WTC11 (cell line): ENCODE data around the gene PPIG. TPM values are rescaled to one million over a fixed set of nuclear protein-coding genes. Genes with fewer than 3 reads are reported as not detected.
"Not testable (repeated sequence)": the region's sequence is repeated elsewhere in the genome, so short reads cannot be mapped to it uniquely, and the experiment has no call there.

Source experiments
- ATAC-seq: fragments of 200-7000 bp; cut with Tn5 transposase; 2 replicates; pipeline ENCODE4 v1.10.0; 2021; ENCODE audit warnings: mild to moderate bottlenecking, moderate library complexity
- CTCF ChIA-PET: fragments of 300-600 bp; sonication (Branson Sonifier 250); formaldehyde crosslinking; loops from one replicate; lab custom pipeline; 2021; ENCODE audit warnings: antibody characterized with exemption; lab: Charles Lee
- POLR2A ChIA-PET: fragments of 350-600 bp; sonication (Branson Sonifier 250); formaldehyde crosslinking; loops from one replicate; lab custom pipeline; 2021; ENCODE audit warnings: antibody characterized with exemption; lab: Charles Lee
- DNase-seq: peaks from one replicate; pipeline ENCODE4 v3.0.0; 2021; ENCODE audit warnings: low spot score
- H3K27ac Mint-ChIP-seq: 2 replicates; pipeline ENCODE4 v1.8.0; 2021; ENCODE audit warnings: mixed read lengths
- H3K27me3 Mint-ChIP-seq: 2 replicates; pipeline ENCODE4 v1.8.0; 2021; ENCODE audit warnings: low read depth, mild to moderate bottlenecking, moderate library complexity, mixed read lengths
- H3K36me3 Mint-ChIP-seq: 2 replicates; pipeline ENCODE4 v1.8.0; 2021; ENCODE audit warnings: mixed read lengths
- H3K4me1 Mint-ChIP-seq: 2 replicates; pipeline ENCODE4 v1.8.0; 2022; ENCODE audit warnings: mixed read lengths
- H3K4me3 Mint-ChIP-seq: 2 replicates; pipeline ENCODE4 v1.8.0; 2021; ENCODE audit warnings: mild to moderate bottlenecking, moderate library complexity, mixed read lengths
- H3K9me3 Mint-ChIP-seq: 2 replicates; pipeline ENCODE4 v1.8.0; 2021; ENCODE audit warnings: mixed read lengths
- CREM ChIP-seq: sonication (generic); formaldehyde crosslinking; IDR thresholded peaks from 2 replicates; pipeline ENCODE4 v1.8.1; 2022; ENCODE audit warnings: mild to moderate bottlenecking, missing genetic modification reagents, moderate library complexity
- E2F4 ChIP-seq: sonication (generic); formaldehyde crosslinking; IDR thresholded peaks from 2 replicates; pipeline ENCODE4 v1.8.1; 2022; ENCODE audit warnings: low read depth, mild to moderate bottlenecking, moderate library complexity, missing genetic modification reagents, borderline replicate concordance
- FOXP1 ChIP-seq: sonication (generic); formaldehyde crosslinking; IDR thresholded peaks from 2 replicates; pipeline ENCODE4 v1.8.0; 2022; ENCODE audit warnings: missing genetic modification reagents, mild to moderate bottlenecking, moderate library complexity, borderline replicate concordance
- GABPB1 ChIP-seq: sonication (generic); formaldehyde crosslinking; IDR thresholded peaks from 2 replicates; pipeline ENCODE4 v1.8.1; 2023; ENCODE audit warnings: mild to moderate bottlenecking, missing genetic modification reagents
- KAT7 ChIP-seq: sonication (generic); formaldehyde crosslinking; IDR thresholded peaks from 2 replicates; pipeline ENCODE4 v1.8.1; 2023; ENCODE audit warnings: missing genetic modification reagents, mild to moderate bottlenecking, borderline replicate concordance
- NFE2L1 ChIP-seq: sonication (generic); formaldehyde crosslinking; IDR thresholded peaks from 2 replicates; pipeline ENCODE4 v1.8.1; 2023; ENCODE audit warnings: missing genetic modification reagents
- NR1H2 ChIP-seq: sonication (generic); formaldehyde crosslinking; IDR thresholded peaks from 2 replicates; pipeline ENCODE4 v1.9.0; 2021; ENCODE audit warnings: mild to moderate bottlenecking, moderate library complexity, missing genetic modification reagents
- OVOL2 ChIP-seq: fragments of 250-450 bp; sonication (Bioruptor Pico); IDR thresholded peaks from 2 replicates; pipeline ENCODE4 v1.9.0; 2021; ENCODE audit warnings: mild to moderate bottlenecking, borderline replicate concordance
- ZBTB21 ChIP-seq: sonication (generic); formaldehyde crosslinking; IDR thresholded peaks from 2 replicates; pipeline ENCODE4 v1.8.1; 2023; ENCODE audit warnings: mild to moderate bottlenecking, missing genetic modification reagents, borderline replicate concordance
- ZNF317 ChIP-seq: sonication (generic); formaldehyde crosslinking; IDR thresholded peaks from 2 replicates; pipeline ENCODE4 v1.8.1; 2023; ENCODE audit warnings: low read depth, mild to moderate bottlenecking, moderate library complexity, missing genetic modification reagents, borderline replicate concordance
- ZNF423 ChIP-seq: fragments of 250-450 bp; sonication (Bioruptor Pico); IDR thresholded peaks from 2 replicates; pipeline ENCODE4 v2.1.2; 2022; ENCODE audit warnings: mild to moderate bottlenecking, moderate library complexity
- total RNA-seq: library from RNA; stranded (reverse); gene quantifications from 3 replicates; pipeline ENCODE4 v1.2.3, GENCODE V29; 2021
- TF ChIP-seq, protein P1 (sequence below): sonication (generic); formaldehyde crosslinking; IDR thresholded peaks from 2 replicates; pipeline ENCODE4 v1.8.1; 2023; ENCODE audit warnings: mild to moderate bottlenecking, missing genetic modification reagents
- TF ChIP-seq, protein P2 (sequence below): fragments of 250-450 bp; sonication (Bioruptor Pico); conservative IDR thresholded peaks from 2 replicates; pipeline ENCODE4 v1.9.0; 2021; ENCODE audit warnings: mild to moderate bottlenecking
- TF ChIP-seq, protein P3 (sequence below): sonication (generic); formaldehyde crosslinking; IDR thresholded peaks from 2 replicates; pipeline ENCODE4 v1.8.1; 2023; ENCODE audit warnings: mild to moderate bottlenecking, moderate library complexity, missing genetic modification reagents
- TF ChIP-seq, protein P4 (sequence below): fragments of 250-450 bp; sonication (Bioruptor Pico); IDR thresholded peaks from 2 replicates; pipeline ENCODE4 v1.9.0; 2021; ENCODE audit warnings: mild to moderate bottlenecking

Gene PPIG
- total RNA-seq, 1 experiment from 2014 or later: 77.7 TPM

GRCh38 chr2:169565686-169566085 is 18.5 kb upstream of the PPIG start (continued):
- TF ChIP-seq E2F4 (CRISPR knock-in tag) (no peak), OVOL2 (CRISPR knock-in tag) (no peak), ZBTB21 (CRISPR knock-in tag) (no peak), FOXP1 (no peak), CREM (CRISPR knock-in tag) (no peak), GABPB1 (no peak), KAT7 (no peak)
- TF ChIP-seq, protein P1, sequence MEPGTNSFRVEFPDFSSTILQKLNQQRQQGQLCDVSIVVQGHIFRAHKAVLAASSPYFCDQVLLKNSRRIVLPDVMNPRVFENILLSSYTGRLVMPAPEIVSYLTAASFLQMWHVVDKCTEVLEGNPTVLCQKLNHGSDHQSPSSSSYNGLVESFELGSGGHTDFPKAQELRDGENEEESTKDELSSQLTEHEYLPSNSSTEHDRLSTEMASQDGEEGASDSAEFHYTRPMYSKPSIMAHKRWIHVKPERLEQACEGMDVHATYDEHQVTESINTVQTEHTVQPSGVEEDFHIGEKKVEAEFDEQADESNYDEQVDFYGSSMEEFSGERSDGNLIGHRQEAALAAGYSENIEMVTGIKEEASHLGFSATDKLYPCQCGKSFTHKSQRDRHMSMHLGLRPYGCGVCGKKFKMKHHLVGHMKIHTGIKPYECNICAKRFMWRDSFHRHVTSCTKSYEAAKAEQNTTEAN: no peak
- TF ChIP-seq, protein P2, sequence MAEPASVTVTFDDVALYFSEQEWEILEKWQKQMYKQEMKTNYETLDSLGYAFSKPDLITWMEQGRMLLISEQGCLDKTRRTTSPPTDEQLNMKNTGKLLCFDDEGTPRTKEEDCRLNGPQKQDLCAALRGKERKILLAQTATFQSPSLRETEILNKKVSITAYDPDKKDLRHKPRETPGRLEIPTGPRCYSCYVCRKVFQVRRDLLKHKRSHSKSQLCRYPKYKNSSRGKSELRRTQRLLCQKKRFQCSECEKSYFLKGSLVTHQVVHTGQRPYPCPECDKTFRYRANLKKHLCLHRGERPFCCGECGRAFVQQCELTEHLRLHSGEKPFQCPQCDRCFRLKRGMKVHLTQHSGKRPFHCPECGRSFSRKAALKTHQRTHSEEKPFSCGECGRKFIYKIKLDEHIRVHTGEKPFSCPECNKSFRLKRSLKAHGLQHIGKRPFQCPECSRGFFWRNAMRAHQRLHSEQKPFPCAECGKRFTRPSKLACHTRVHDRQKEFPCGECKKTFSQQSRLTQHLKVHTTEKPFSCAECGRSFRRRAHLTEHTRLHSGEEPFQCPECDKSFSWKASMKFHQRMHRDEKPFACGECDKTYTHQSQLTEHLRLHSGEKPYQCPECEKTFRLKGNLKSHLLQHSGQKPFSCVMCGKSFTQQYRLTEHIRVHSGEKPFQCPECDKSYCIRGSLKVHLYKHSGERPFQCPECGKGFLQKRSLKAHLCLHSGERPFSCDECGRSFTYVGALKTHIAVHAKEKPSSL (CRISPR knock-in tag): no peak
- TF ChIP-seq, protein P3, sequence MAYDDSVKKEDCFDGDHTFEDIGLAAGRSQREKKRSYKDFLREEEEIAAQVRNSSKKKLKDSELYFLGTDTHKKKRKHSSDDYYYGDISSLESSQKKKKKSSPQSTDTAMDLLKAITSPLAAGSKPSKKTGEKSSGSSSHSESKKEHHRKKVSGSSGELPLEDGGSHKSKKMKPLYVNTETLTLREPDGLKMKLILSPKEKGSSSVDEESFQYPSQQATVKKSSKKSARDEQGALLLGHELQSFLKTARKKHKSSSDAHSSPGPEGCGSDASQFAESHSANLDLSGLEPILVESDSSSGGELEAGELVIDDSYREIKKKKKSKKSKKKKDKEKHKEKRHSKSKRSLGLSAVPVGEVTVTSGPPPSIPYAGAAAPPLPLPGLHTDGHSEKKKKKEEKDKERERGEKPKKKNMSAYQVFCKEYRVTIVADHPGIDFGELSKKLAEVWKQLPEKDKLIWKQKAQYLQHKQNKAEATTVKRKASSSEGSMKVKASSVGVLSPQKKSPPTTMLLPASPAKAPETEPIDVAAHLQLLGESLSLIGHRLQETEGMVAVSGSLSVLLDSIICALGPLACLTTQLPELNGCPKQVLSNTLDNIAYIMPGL (CRISPR knock-in tag): no peak

GRCh38 chr2:169569948-169570347 is 14.2 kb upstream of the PPIG start:
- Mint-ChIP-seq H3K27ac (no peak overlapping the region), H3K4me3 (no peak overlapping the region), H3K9me3 (no peaks in the 10 kb centered on the region), H3K36me3 (peaks cover 16% of the 10 kb centered on the region), H3K27me3 (no peaks in the 10 kb centered on the region), H3K4me1 (peaks cover 11% of the 10 kb centered on the region; the same call in 1 of the 2 replicates)
- POLR2A ChIA-PET: no interaction called here
- CTCF ChIA-PET: no interaction called here
- TF ChIP-seq, protein P4, sequence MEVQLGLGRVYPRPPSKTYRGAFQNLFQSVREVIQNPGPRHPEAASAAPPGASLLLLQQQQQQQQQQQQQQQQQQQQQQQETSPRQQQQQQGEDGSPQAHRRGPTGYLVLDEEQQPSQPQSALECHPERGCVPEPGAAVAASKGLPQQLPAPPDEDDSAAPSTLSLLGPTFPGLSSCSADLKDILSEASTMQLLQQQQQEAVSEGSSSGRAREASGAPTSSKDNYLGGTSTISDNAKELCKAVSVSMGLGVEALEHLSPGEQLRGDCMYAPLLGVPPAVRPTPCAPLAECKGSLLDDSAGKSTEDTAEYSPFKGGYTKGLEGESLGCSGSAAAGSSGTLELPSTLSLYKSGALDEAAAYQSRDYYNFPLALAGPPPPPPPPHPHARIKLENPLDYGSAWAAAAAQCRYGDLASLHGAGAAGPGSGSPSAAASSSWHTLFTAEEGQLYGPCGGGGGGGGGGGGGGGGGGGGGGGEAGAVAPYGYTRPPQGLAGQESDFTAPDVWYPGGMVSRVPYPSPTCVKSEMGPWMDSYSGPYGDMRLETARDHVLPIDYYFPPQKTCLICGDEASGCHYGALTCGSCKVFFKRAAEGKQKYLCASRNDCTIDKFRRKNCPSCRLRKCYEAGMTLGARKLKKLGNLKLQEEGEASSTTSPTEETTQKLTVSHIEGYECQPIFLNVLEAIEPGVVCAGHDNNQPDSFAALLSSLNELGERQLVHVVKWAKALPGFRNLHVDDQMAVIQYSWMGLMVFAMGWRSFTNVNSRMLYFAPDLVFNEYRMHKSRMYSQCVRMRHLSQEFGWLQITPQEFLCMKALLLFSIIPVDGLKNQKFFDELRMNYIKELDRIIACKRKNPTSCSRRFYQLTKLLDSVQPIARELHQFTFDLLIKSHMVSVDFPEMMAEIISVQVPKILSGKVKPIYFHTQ (CRISPR knock-in tag): no peak
- TF ChIP-seq ZNF317 (CRISPR knock-in tag): no peak
- no peak for TF ChIP-seq NFE2L1 (CRISPR knock-in tag)
- TF ChIP-seq NR1H2 (CRISPR knock-in tag): no peak
- no peak for TF ChIP-seq ZNF423 (CRISPR knock-in tag)
- DNase-seq (no peak), ATAC-seq (no peak)

GRCh38 chr2:169570752-169571151 is 13.4 kb upstream of the PPIG start:
- Mint-ChIP-seq H3K4me1 (peaks cover 11% of the 10 kb centered on the region; the same call in 1 of the 2 replicates), H3K36me3 (peaks cover 12% of the 10 kb centered on the region)
- H3K27me3 Mint-ChIP-seq, H3K9me3 Mint-ChIP-seq, POLR2A ChIA-PET, CTCF ChIA-PET, ATAC-seq, H3K4me3 Mint-ChIP-seq, H3K27ac Mint-ChIP-seq, DNase-seq: not testable (repeated sequence)
